Endodermal cell (in vitro differentiated cells): Measurements from ENCODE around the gene NATD1. TPM values are rescaled to one million over a fixed set of nuclear protein-coding genes. Genes with fewer than 3 reads are reported as not detected.

ENCODE experiments used
- DNase-seq: peaks from one replicate; pipeline ENCODE4 v3.0.0-alpha.2; 2017
- H3K27ac ChIP-seq: 2 replicates; pipeline ENCODE4 v1.5.1; 2013; ENCODE audit warnings: mild to moderate bottlenecking, low read depth, low read length, moderate library complexity
- H3K27me3 ChIP-seq: 2 replicates; pipeline ENCODE4 v1.6.1; 2013; ENCODE audit warnings: mild to moderate bottlenecking, low read length, moderate library complexity; ENCODE audit not compliant: insufficient read depth, control insufficient read depth, poor library complexity, severe bottlenecking
- H3K36me3 ChIP-seq: 2 replicates; pipeline ENCODE4 v1.7.0; 2013; ENCODE audit warnings: mild to moderate bottlenecking, low read length, moderate library complexity; ENCODE audit not compliant: control insufficient read depth, insufficient read depth
- H3K4me1 ChIP-seq: one replicate; pipeline ENCODE4 v1.7.0; 2013; ENCODE audit warnings: low read length; ENCODE audit not compliant: control insufficient read depth, insufficient read depth
- H3K4me3 ChIP-seq: 2 replicates; pipeline ENCODE4 v1.5.1; 2013; ENCODE audit warnings: mild to moderate bottlenecking, low read length, moderate library complexity
- H3K9ac ChIP-seq: 2 replicates; pipeline ENCODE4 v1.6.1; 2013; ENCODE audit warnings: mild to moderate bottlenecking, low read length, moderate library complexity; ENCODE audit not compliant: poor library complexity, severe bottlenecking; ENCODE audit errors: extremely low read depth
- H3K9me3 ChIP-seq: 2 replicates; pipeline ENCODE4 v1.6.1; 2013; ENCODE audit warnings: mild to moderate bottlenecking, low read length, moderate library complexity; ENCODE audit not compliant: control insufficient read depth
- H3K27ac Mint-ChIP-seq: 2 replicates; pipeline ENCODE4 v1.8.0; 2020; ENCODE audit warnings: mixed read lengths
- H3K27me3 Mint-ChIP-seq: 2 replicates; pipeline ENCODE4 v1.8.0; 2021; ENCODE audit warnings: mild to moderate bottlenecking, mixed read lengths; ENCODE audit not compliant: insufficient read depth
- H3K36me3 Mint-ChIP-seq: 2 replicates; pipeline ENCODE4 v1.8.0; 2020; ENCODE audit warnings: low read depth, mixed read lengths
- H3K4me1 Mint-ChIP-seq: 2 replicates; pipeline ENCODE4 v1.8.0; 2020; ENCODE audit warnings: mixed read lengths
- H3K4me3 Mint-ChIP-seq: 2 replicates; pipeline ENCODE4 v1.8.0; 2020; ENCODE audit warnings: mild to moderate bottlenecking, moderate library complexity, mixed read lengths
- H3K9me3 Mint-ChIP-seq: 2 replicates; pipeline ENCODE4 v1.8.0; 2020; ENCODE audit warnings: mild to moderate bottlenecking, mixed read lengths
- CTCF ChIP-seq: fragments of 200-600 bp; sonication (generic); conservative IDR thresholded peaks from 2 replicates; pipeline ENCODE4 v1.5.0; 2021; ENCODE audit warnings: antibody characterized with exemption, mild to moderate bottlenecking
- WGBS, 2 experiments: methylation state at CpG; one replicate each; pipeline versions ENCODE4 v1.1.5 to v1.1.7; 2013; ENCODE audit warnings: missing lambda C conversion rate in 2 of 2, mixed read lengths in 1 of 2; ENCODE audit not compliant: insufficient coverage in 1 of 2, insufficient read length in 1 of 2; 5-methylcytosine and 5-hydroxymethylcytosine counted together
- total RNA-seq, 2 donors: library from RNA; stranded (reverse); fragmentation: NEBNext Ultra II Directional in 1 of 2; extraction: Animal tissue kit (Norgen Biotek cat#: 25700) in 1 of 2; gene quantifications; 2 replicates in 1 of 2; 3 replicates in 1 of 2; pipeline ENCODE4 v1.2.1, GENCODE V29; 2021

The NATD1 gene
- total RNA-seq, 2 donors from 2014 or later = 12.2 to 17.2 TPM

- H3K27me3 ChIP-seq = no peaks in the 10 kb centered on the region
- peaks cover 94% of the 10 kb centered on the region for H3K9me3 Mint-ChIP-seq
- no peak for DNase-seq
- WGBS, 2 experiments = 77 to 81% methylated on average over 22 of the region's 22 CpGs
- H3K27me3 Mint-ChIP-seq = no peaks in the 10 kb centered on the region
- peaks cover 26% of the 10 kb centered on the region for H3K36me3 ChIP-seq
- H3K27ac ChIP-seq = no peak overlapping the region
- H3K4me3 Mint-ChIP-seq = no peak overlapping the region
- no peaks in the 10 kb centered on the region for H3K4me1 ChIP-seq
- peaks cover 28% of the 10 kb centered on the region for H3K36me3 Mint-ChIP-seq
- H3K9me3 ChIP-seq = no peaks in the 10 kb centered on the region
- TF ChIP-seq CTCF = no peak
- no peaks in the 10 kb centered on the region for H3K4me1 Mint-ChIP-seq
- H3K4me3 ChIP-seq = no peak overlapping the region
- no peak overlapping the region for H3K27ac Mint-ChIP-seq
- H3K9ac ChIP-seq = no peak overlapping the region
Measured at GRCh38 chr17:21296097-21297025, 43.2 kb upstream of the NATD1 start.

- peaks cover 20% of the 10 kb centered on the region for H3K36me3 Mint-ChIP-seq
- Histone ChIP-seq H3K4me1 (no peaks in the 10 kb centered on the region), H3K27ac (peak overlapping the region; percentile 30), H3K4me3 (no peak overlapping the region), H3K27me3 (no peaks in the 10 kb centered on the region), H3K36me3 (peaks cover 16% of the 10 kb centered on the region), H3K9ac (no peak overlapping the region), H3K9me3 (no peaks in the 10 kb centered on the region)
- 84 to 91% methylated on average over 14 to 19 of the region's 19 CpGs for WGBS, 2 experiments
- H3K4me1 Mint-ChIP-seq = no peaks in the 10 kb centered on the region
- no peak for TF ChIP-seq CTCF
- H3K27me3 Mint-ChIP-seq = no peaks in the 10 kb centered on the region
- H3K9me3 Mint-ChIP-seq = peaks cover 91% of the 10 kb centered on the region
- DNase-seq = no peak
- peak overlapping the region; percentile 83 for H3K27ac Mint-ChIP-seq
- H3K4me3 Mint-ChIP-seq = no peak overlapping the region
Measured at GRCh38 chr17:21295036-21295952, 42.1 kb upstream of the NATD1 start.

GRCh38 chr17:21294321-21295035 lies 41.3 kb upstream of the NATD1 start:
- Histone ChIP-seq H3K4me3 (no peak overlapping the region), H3K9me3 (no peaks in the 10 kb centered on the region), H3K4me1 (no peaks in the 10 kb centered on the region), H3K27ac (peak overlapping the region; percentile 30), H3K36me3 (peaks cover 11% of the 10 kb centered on the region), H3K27me3 (no peaks in the 10 kb centered on the region), H3K9ac (no peak overlapping the region)
- no peaks in the 10 kb centered on the region for H3K27me3 Mint-ChIP-seq
- TF ChIP-seq CTCF = no peak
- no peak for DNase-seq
- WGBS, 2 experiments = 68 to 72% methylated on average over 10 to 12 of the region's 12 CpGs
- peak overlapping the region; percentile 25 for H3K27ac Mint-ChIP-seq
- peaks cover 15% of the 10 kb centered on the region for H3K36me3 Mint-ChIP-seq
- no peaks in the 10 kb centered on the region for H3K4me1 Mint-ChIP-seq
- H3K4me3 Mint-ChIP-seq = no peak overlapping the region
- H3K9me3 Mint-ChIP-seq = peaks cover 83% of the 10 kb centered on the region
